GM12878 (cell line): Measurements from ENCODE around the gene RPE65. TPM values are rescaled to one million over a fixed set of nuclear protein-coding genes. Genes with fewer than 3 reads are reported as not detected.

Experiments used
- polyA plus RNA-seq, 11 experiments: library from polyadenylated mRNA; depleted of rRNA in 4 of 11; unstranded in 6 of 11; stranded (reverse) in 5 of 11; fragments of >200 nt; fragmentation: Nextera tagmentation in 4 of 11; fragmentation: Illumina TruSeq in 1 of 11; extraction: Ambion mirVana in 4 of 11; extraction: Trizol in 1 of 11; gene quantifications; 1 replicate in 1 of 11; 2 replicates in 10 of 11; pipeline versions ENCODE4 v1.2.1 to v1.2.3, GENCODE V29; 2011 to 2016; ENCODE audit warnings: inconsistent platforms in 2 of 11, missing spikeins in 2 of 11, low read depth in 1 of 11
- small RNA-seq: library from RNA; depleted of rRNA; stranded (forward); fragments of <200 nt; gene quantifications from one replicate; pipeline ENCODE3, GENCODE V24; 2014
- total RNA-seq, 4 experiments: library from RNA; depleted of rRNA in 3 of 4; stranded (reverse); fragments of >200 nt in 3 of 4; fragmentation: Illumina TruSeq in 1 of 4; extraction: Trizol in 1 of 4; gene quantifications; 2 replicates each; pipeline versions ENCODE4 v1.2.1 to v1.2.3, GENCODE V29; 2013 to 2021
- TF ChIP-seq, protein P1 (sequence below): IDR thresholded peaks from 2 replicates; pipeline ENCODE4 v1.6.1; 2011; ENCODE audit warnings: mild to moderate bottlenecking, low read depth, low read length, moderate library complexity; ENCODE audit not compliant: insufficient replicate concordance

The RPE65 gene
- total and polyA plus RNA-seq, 10 of the 15 experiments (the other 5 are each of a cell fraction or from before 2014, with no cell fraction given) = not detected

DNA sequence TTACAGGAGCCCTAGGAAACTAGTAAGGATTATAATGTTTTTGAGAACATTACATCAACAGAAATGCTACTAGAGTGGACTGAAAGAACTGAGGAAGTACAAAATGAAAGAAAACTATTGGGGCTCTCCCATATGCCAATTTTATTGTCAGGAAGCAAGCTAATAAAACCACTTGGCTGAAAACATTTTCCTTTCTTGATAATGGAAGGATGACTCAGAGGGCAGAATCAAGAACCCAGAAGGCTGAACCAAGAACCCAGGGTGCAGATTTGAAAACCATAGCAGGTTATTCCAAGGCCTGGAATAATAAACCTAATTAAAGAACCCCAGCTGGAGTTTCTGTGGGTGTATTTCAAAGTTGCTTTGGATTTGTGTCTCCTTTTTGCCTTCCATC, 70.7 kb downstream of the RPE65 start (continued):
- TF ChIP-seq, protein P1, sequence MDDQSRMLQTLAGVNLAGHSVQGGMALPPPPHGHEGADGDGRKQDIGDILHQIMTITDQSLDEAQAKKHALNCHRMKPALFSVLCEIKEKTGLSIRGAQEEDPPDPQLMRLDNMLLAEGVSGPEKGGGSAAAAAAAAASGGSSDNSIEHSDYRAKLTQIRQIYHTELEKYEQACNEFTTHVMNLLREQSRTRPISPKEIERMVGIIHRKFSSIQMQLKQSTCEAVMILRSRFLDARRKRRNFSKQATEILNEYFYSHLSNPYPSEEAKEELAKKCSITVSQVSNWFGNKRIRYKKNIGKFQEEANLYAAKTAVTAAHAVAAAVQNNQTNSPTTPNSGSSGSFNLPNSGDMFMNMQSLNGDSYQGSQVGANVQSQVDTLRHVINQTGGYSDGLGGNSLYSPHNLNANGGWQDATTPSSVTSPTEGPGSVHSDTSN = no peak

Small RNA genes within 50 kb of the gene (small RNA-seq; reads per million reads assigned to genes)
- not detected for gene AL139413.1

Other genes with a start within 250 kb of the RPE65 start
- gene WLS, start 217.4 kb downstream of the RPE65 start, total RNA-seq (2014; rRNA removed) = not detected in 2 replicates
- not detected in 2 replicates for gene WLS, start 217.4 kb downstream of the RPE65 start, total RNA-seq (2014; rRNA removed; fragmentation: Illumina TruSeq; extraction: Trizol)
- 0.35 and 0.36 TPM in 2 replicates for gene WLS, start 217.4 kb downstream of the RPE65 start, total RNA-seq (2021)
- gene WLS, start 217.4 kb downstream of the RPE65 start, polyA plus RNA-seq (2011; rRNA removed) = 0.04 and 0.06 TPM in 2 replicates
- gene WLS, start 217.4 kb downstream of the RPE65 start, polyA plus RNA-seq (2014; fragmentation: Illumina TruSeq; extraction: Trizol) = not detected in 2 replicates
- not detected for gene WLS, start 217.4 kb downstream of the RPE65 start, polyA plus RNA-seq (2014; fragmentation: Nextera tagmentation; extraction: Ambion mirVana)
- 0.11 TPM in 1 of 2 replicates, not detected in the other for gene WLS, start 217.4 kb downstream of the RPE65 start, polyA plus RNA-seq (2014; rRNA removed)
- not detected for gene WLS, start 217.4 kb downstream of the RPE65 start, polyA plus RNA-seq (2016; fragmentation: Nextera tagmentation; extraction: Ambion mirVana)
- gene DEPDC1, start 47.1 kb upstream of the RPE65 start, total RNA-seq (2014; rRNA removed) = 15.7 and 20.2 TPM in 2 replicates
- 20.5 and 21.5 TPM in 2 replicates for gene DEPDC1, start 47.1 kb upstream of the RPE65 start, total RNA-seq (2014; rRNA removed; fragmentation: Illumina TruSeq; extraction: Trizol)
- 16.8 and 16.9 TPM in 2 replicates for gene DEPDC1, start 47.1 kb upstream of the RPE65 start, total RNA-seq (2021)
- gene DEPDC1, start 47.1 kb upstream of the RPE65 start, polyA plus RNA-seq (2011; rRNA removed) = 19.4 and 40.7 TPM in 2 replicates
- 18.3 and 24.9 TPM in 2 replicates for gene DEPDC1, start 47.1 kb upstream of the RPE65 start, polyA plus RNA-seq (2014; fragmentation: Illumina TruSeq; extraction: Trizol)
- gene DEPDC1, start 47.1 kb upstream of the RPE65 start, polyA plus RNA-seq (2014; fragmentation: Nextera tagmentation; extraction: Ambion mirVana) = 10 to 100 TPM in 1 of 2 experiments, 1 to 10 TPM in 1; 6.9 to 10.1 TPM
- 7.0 and 9.4 TPM in 2 replicates for gene DEPDC1, start 47.1 kb upstream of the RPE65 start, polyA plus RNA-seq (2014; rRNA removed)
- 10 to 100 TPM; 32.3 to 36.5 TPM for gene DEPDC1, start 47.1 kb upstream of the RPE65 start, polyA plus RNA-seq (2016; fragmentation: Nextera tagmentation; extraction: Ambion mirVana)